Peyer's patch (tissue), 4 donors: ENCODE data around the gene C8B. TPM values are rescaled to one million over a fixed set of nuclear protein-coding genes. Genes with fewer than 3 reads are reported as not detected.

ENCODE experiments used
- DNase-seq, 3 donors: peaks; one replicate each; pipeline ENCODE4 v3.0.0-alpha.2; 2017 to 2019
- H3K27ac ChIP-seq, 4 donors: fragments of 200-600 bp; sonication (generic); one replicate each; pipeline ENCODE4 v1.5.1; 2016 to 2019
- H3K27me3 ChIP-seq, 2 donors: fragments of 200-600 bp; sonication (generic); one replicate each; pipeline ENCODE4 v1.5.1; 2019
- H3K36me3 ChIP-seq, 3 donors: fragments of 200-600 bp; sonication (generic); one replicate each; pipeline ENCODE4 v1.5.1; 2016 to 2019
- H3K4me1 ChIP-seq, 4 donors: fragments of 200-600 bp; sonication (generic); one replicate each; pipeline ENCODE4 v1.5.1; 2016 to 2019
- H3K4me3 ChIP-seq, 4 donors: fragments of 200-600 bp; sonication (generic); 1 replicate in 3 of 4; 2 replicates in 1 of 4; pipeline ENCODE4 v1.5.1; 2016 to 2019; ENCODE audit warnings: mild to moderate bottlenecking in 1 of 4
- H3K9me3 ChIP-seq, 4 donors: fragments of 200-600 bp; sonication (generic); one replicate each; pipeline ENCODE4 v1.5.1; 2016 to 2019; ENCODE audit warnings: mild to moderate bottlenecking in 1 of 4
- CTCF ChIP-seq, 6 experiments: fragments of 450-650 bp in 4 of 6; fragments of 200-600 bp in 2 of 6; sonication (generic) in 1 of 6; IDR thresholded peaks; one replicate each; pipeline ENCODE4 v1.5.1; 2017 to 2019; ENCODE audit warnings: antibody characterized with exemption in 6 of 6, mild to moderate bottlenecking in 3 of 6, moderate library complexity in 1 of 6
- POLR2A ChIP-seq, 2 donors: fragments of 450-650 bp; IDR thresholded peaks; one replicate each; pipeline ENCODE4 v1.5.1; 2017; ENCODE audit warnings: antibody characterized with exemption in 2 of 2, mild to moderate bottlenecking in 2 of 2, moderate library complexity in 2 of 2
- total RNA-seq, 4 donors: library from RNA; depleted of rRNA; stranded (reverse); fragments of >200 nt; gene quantifications; one replicate each; pipeline ENCODE4 v1.1.0, GENCODE V29; 2016

The C8B gene
- total RNA-seq, 4 donors from 2014 or later, result not detected

GRCh38 chr1:56881417-56881816 lies 84.4 kb downstream of the C8B start:
- no peaks in the 10 kb centered on the region for H3K4me1 ChIP-seq
- H3K27ac ChIP-seq, result no peak overlapping the region
- H3K27me3 ChIP-seq, result no peaks in the 10 kb centered on the region
- no peak for TF ChIP-seq POLR2A (IDR thresholded peaks at IDR 0.05)
- no peak for TF ChIP-seq CTCF (IDR thresholded peaks at IDR 0.05)
- no peak for DNase-seq
- H3K4me3 ChIP-seq, result no peak overlapping the region
- no peaks in the 10 kb centered on the region for H3K9me3 ChIP-seq
- H3K36me3 ChIP-seq, result no peaks in the 10 kb centered on the region

- Histone ChIP-seq H3K36me3 (no peaks in the 10 kb centered on the region), H3K27me3 (no peaks in the 10 kb centered on the region), H3K4me1 (no peaks in the 10 kb centered on the region), H3K27ac (no peak overlapping the region), H3K9me3 (no peaks in the 10 kb centered on the region), H3K4me3 (no peak overlapping the region)
- TF ChIP-seq CTCF (IDR thresholded peaks at IDR 0.05), result no peak
- TF ChIP-seq POLR2A (IDR thresholded peaks at IDR 0.05), result no peak
- no peak for DNase-seq
Observed at GRCh38 chr1:56880774-56881173, 85.0 kb downstream of the C8B start.

Other genes starting within 250 kb of the C8B start
- gene FYB2, start 146.6 kb downstream of the C8B start, total RNA-seq, result 10 to 100 TPM in 2 of 4 donors, 1 to 10 TPM in 2; 4.1 to 10.2 (median 8.4) TPM
- gene C8A, start 111.2 kb downstream of the C8B start, total RNA-seq, result not detected